Effector memory CD8-positive, alpha-beta T cell (primary cell): ENCODE results near the gene F8.
A peak's percentile ranks its signal among the peaks of the same experiment; 100 is the strongest.

Experiments used
- ATAC-seq: fragments of 150-1000 bp; cut with Tn5 transposase; replicated peaks from 2 replicates; pipeline ENCODE4 v1.10.0; 2021; ENCODE audit warnings: mild to moderate bottlenecking, moderate library complexity
- DNase-seq, 3 experiments: peaks; one replicate each; pipeline ENCODE4 v3.0.0; 2021
- H3K27ac Mint-ChIP-seq, 2 donors: one replicate each; pipeline ENCODE4 v1.8.0; 2022; ENCODE audit warnings: mild to moderate bottlenecking in 2 of 2, mixed read lengths in 2 of 2, moderate library complexity in 2 of 2
- H3K27me3 Mint-ChIP-seq, 2 donors: one replicate each; pipeline ENCODE4 v1.8.0; 2022; ENCODE audit warnings: mixed read lengths in 2 of 2
- H3K36me3 Mint-ChIP-seq: one replicate; pipeline ENCODE4 v1.8.0; 2022; ENCODE audit warnings: mild to moderate bottlenecking, moderate library complexity, mixed read lengths; ENCODE audit not compliant: insufficient read depth
- H3K4me1 Mint-ChIP-seq, 2 donors: one replicate each; pipeline ENCODE4 v1.8.0; 2022; ENCODE audit warnings: low read depth in 2 of 2, mixed read lengths in 2 of 2
- H3K4me3 Mint-ChIP-seq, 2 donors: one replicate each; pipeline ENCODE4 v1.8.0; 2022; ENCODE audit warnings: mild to moderate bottlenecking in 2 of 2, mixed read lengths in 2 of 2, moderate library complexity in 2 of 2
- H3K9me3 Mint-ChIP-seq, 2 donors: one replicate each; pipeline ENCODE4 v1.8.0; 2022; ENCODE audit warnings: mixed read lengths in 2 of 2

F8 gene

DNA sequence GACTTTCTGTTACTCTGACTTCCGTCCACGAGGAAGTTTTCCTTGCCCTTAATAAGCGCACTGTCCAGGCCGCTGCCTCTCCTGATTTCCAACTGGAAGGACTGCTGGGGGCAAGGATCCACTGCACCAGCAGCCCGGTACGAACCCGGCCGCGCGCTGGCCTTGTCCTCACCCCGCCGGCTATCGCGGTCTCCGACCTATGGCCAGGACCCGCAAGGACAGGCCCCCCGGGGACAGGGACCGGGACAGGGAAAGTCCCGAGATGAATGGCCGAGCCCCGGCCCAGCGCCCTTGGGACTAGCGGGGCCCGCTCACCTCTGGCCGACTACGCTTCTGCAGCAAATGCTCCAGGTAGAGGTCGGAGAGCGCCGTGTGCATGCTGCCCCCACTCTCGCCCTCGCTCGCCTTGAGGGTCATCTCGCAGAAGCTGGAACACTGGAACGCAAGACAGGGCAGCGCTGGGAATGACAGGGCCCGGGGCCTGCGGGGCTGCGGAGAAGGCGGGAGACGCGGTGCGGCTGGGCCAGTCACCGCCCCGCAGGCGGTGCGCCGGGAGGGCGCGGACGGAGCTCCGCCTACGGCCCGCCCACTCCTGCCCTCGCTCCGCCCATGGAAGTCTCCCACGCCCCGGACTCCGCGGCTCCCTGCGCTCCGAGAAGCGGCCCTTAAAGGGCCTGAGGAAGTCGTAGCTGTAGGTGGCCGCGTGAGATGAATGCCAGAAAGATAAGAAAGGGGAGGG lies 217.4 kb downstream of the F8 start, which contains the start of gene MPP1:
Gene MPP1 (minus strand): TSS at position 529 of the 739 bp plus-strand sequence. CDS start 112 bp downstream, at position 417.
- H3K4me1 Mint-ChIP-seq, result peaks cover 6 to 11% of the 10 kb centered on the region in 2 donors
- no peaks in the 10 kb centered on the region for H3K9me3 Mint-ChIP-seq
- H3K36me3 Mint-ChIP-seq, result peaks cover 3% of the 10 kb centered on the region
- H3K4me3 Mint-ChIP-seq, result peak within 1 kb of the TSS; percentile 82 to 84
- ATAC-seq, result peak; percentile 98
- H3K27me3 Mint-ChIP-seq, result no peaks in the 10 kb centered on the region
- peak within 1 kb of the TSS in 1 of 2 donors; percentile 81 for H3K27ac Mint-ChIP-seq
- peak; percentile 67 to 78 (median 78) for DNase-seq

DNA sequence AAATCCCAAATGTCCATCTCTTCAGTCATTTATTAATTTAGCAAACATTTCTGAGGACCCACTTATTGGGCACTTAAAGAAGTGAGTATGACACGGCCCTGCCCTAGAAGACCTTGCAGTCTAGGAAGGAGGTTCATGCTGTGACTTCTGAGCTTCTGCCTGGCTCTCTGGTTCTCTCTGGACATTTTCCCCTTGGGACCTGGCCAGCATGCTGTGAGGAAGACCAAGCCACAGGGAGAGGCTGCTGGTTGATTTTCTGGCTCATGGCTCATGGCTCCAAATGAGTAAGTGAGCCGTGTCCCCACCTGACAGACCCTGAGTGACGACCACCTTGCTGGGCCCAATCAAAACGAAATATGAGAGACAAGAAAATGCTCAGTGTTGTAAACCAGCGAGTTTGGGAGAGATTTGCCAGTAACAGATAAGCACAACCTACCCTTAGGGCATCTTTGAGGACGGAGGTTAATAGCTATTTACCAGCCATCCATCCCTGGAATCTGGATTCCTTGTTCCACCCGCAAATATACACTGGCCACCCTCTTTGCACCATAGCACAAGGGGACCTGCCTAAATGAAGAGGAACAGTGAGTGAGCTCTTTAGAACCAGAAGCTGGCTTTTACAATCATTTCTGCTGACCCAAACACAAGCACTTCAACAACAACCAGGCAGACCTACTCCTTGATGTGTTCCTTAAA lies 218.1 kb downstream of the F8 start:
- H3K4me3 Mint-ChIP-seq, result peak overlapping the region; percentile 82 to 84
- H3K27me3 Mint-ChIP-seq, result no peaks in the 10 kb centered on the region
- no peaks in the 10 kb centered on the region for H3K9me3 Mint-ChIP-seq
- peaks cover 6 to 11% of the 10 kb centered on the region in 2 donors for H3K4me1 Mint-ChIP-seq
- no peak for DNase-seq
- H3K27ac Mint-ChIP-seq, result no peak overlapping the region
- no peak for ATAC-seq
- H3K36me3 Mint-ChIP-seq, result peaks cover 3% of the 10 kb centered on the region

DNA sequence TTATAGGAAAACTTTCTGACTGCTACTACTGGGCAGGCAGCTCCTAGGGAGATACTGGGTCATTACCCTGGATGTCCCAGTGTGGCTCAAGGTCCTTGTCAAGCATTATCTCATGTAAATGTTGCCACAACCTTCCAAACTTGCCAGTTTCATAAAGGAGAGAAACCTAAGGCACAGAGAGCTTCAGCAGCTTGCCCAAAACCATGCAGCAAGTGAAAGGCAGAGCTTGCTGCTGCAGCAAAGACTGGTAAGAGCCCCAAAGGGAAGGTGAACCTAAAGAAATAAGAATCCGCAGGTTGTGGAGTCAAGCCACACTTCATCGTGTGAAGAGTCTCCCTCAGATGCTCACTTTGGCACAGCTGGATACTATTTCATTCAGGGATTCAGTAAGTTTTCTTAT lies 219.6 kb downstream of the F8 start:
- Mint-ChIP-seq H3K4me3 (no peak overlapping the region), H3K4me1 (peaks cover 6 to 14% of the 10 kb centered on the region in 2 donors), H3K9me3 (no peaks in the 10 kb centered on the region), H3K36me3 (peaks cover 3% of the 10 kb centered on the region), H3K27me3 (no peaks in the 10 kb centered on the region), H3K27ac (no peak overlapping the region)
- ATAC-seq (no peak), DNase-seq (no peak)

DNA sequence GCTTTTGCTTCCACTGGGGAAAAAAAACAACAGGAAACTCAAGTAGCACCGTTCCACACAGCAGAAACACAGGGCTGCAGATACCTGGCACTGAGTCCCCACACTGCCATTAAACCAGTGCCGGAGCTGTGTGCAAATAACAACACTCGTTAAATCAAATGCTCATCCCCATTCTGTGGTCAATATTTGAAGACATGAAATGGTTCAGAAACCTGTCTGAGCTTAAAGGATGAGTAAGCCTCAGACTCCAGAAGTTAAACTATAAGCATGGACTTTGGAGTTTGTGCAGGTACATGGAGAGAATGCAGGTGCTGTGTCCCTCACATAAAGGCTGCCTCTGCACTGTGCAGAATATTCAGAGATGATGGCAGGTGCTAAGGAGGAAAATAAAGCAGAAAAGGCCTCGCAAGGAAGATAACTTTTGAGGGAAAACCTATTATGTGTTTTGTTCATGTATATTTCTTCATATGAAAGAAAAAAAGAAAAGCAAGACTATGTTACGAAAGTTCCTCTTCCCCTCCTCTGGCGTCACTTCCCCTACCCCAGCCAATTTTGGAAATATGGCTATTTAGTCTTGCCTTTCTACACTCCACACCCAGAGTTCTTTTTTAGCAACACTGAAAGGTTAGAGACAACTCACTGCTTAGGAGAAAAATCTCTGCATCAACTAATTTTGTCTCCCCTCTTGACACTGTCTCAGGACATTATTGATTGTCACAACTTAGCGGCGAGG lies 221.9 kb downstream of the F8 start:
- Mint-ChIP-seq H3K27ac (no peak overlapping the region), H3K4me3 (no peak overlapping the region), H3K27me3 (no peaks in the 10 kb centered on the region), H3K4me1 (peaks cover 6 to 10% of the 10 kb centered on the region in 2 donors), H3K36me3 (peaks cover 6% of the 10 kb centered on the region), H3K9me3 (no peaks in the 10 kb centered on the region)
- no peak for ATAC-seq
- no peak for DNase-seq

DNA sequence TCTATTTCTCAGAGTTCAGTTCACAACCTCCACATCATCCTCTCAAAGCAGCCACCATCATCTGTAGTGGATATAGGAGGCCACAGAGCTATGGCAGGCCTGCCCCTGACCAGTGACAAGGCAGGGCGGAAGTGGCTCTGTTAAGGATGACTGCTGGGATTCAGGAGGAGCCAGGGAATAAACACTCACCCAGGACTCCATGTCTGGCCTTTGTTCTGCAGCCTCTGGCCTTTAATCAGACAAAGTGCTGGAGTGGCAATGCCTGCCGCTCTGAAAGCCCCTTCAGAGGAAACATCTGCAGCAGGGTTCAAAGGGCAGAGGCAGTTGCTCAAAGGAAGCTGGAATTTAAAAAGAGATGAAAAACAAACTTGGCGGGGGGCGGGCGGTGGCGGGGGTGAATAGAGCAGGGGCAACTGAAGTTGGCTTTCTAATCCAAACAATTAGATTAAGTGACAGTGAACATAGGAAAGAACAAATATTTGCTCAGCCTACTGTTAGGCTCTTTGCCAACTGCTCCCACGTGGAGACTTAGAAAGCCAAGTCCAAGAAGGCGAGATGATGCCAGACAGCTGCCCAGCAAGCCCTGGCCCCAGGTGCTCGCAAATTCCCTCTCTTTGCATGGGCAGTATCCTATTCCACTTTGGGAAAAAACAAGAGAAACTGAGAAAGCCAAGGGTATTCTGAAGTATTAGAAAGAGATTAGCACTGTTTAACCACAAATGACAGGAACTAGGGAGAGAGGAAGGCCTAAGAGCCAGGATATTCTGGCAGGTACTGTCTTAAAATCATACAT lies 222.8 kb downstream of the F8 start:
- peaks cover 6% of the 10 kb centered on the region for H3K36me3 Mint-ChIP-seq
- ATAC-seq (no peak), DNase-seq (no peak)
- H3K4me3 Mint-ChIP-seq, result no peak overlapping the region
- H3K9me3 Mint-ChIP-seq, result no peaks in the 10 kb centered on the region
- no peaks in the 10 kb centered on the region for H3K27me3 Mint-ChIP-seq
- H3K27ac Mint-ChIP-seq, result no peak overlapping the region
- peaks cover 3 to 7% of the 10 kb centered on the region in 2 donors for H3K4me1 Mint-ChIP-seq

DNA sequence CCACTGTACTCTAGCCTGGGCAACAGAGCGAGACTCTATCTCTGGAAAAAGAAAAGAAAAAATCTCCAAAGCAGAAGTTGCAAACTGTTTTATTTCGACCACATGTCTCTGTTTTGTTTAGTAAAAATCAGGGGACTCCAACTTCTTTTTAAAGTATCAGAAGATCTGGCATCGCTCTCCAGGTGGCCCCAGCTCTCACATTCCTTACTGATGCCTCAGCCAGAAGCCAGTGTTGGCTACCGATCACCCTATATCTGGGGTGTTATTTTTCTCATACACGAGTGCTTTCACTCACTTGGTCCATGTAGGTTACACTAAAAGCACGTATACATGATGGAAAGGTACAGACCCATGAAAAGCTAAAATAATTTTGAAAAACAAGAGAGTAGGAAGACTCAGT lies 225.5 kb downstream of the F8 start:
- no peak for DNase-seq
- H3K9me3 Mint-ChIP-seq, result no peaks in the 10 kb centered on the region
- no peak overlapping the region for H3K27ac Mint-ChIP-seq
- H3K4me3 Mint-ChIP-seq, result no peak overlapping the region
- ATAC-seq, result no peak
- no peaks in the 10 kb centered on the region for H3K27me3 Mint-ChIP-seq
- H3K4me1 Mint-ChIP-seq, result peaks cover 0 to 4% of the 10 kb centered on the region in 2 donors
- peaks cover 3% of the 10 kb centered on the region for H3K36me3 Mint-ChIP-seq

DNA sequence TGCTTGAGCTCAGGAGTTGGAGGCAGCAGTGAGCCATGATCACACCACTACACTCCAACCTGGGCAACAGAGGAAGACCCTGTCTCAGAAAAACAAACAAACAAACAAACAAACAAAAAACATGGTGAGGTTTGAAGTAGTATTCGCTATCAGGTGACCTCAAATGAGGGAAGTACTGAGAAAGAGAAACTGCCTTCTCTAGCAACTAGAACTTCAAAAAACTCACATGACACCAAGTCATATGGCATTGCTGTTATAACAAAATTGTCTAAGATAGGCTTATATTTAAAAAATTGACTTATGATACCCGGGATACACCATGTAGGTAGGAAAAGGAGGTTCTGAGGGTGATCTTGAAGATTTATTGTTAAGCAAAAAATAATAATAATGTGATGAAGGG lies 227.5 kb downstream of the F8 start:
- H3K27ac Mint-ChIP-seq, result no peak overlapping the region
- no peaks in the 10 kb centered on the region for H3K9me3 Mint-ChIP-seq
- H3K4me1 Mint-ChIP-seq, result peaks cover 0 to 4% of the 10 kb centered on the region in 2 donors
- no peak overlapping the region for H3K4me3 Mint-ChIP-seq
- H3K36me3 Mint-ChIP-seq, result peaks cover 3% of the 10 kb centered on the region
- DNase-seq, result no peak
- H3K27me3 Mint-ChIP-seq, result no peaks in the 10 kb centered on the region
- no peak for ATAC-seq

DNA sequence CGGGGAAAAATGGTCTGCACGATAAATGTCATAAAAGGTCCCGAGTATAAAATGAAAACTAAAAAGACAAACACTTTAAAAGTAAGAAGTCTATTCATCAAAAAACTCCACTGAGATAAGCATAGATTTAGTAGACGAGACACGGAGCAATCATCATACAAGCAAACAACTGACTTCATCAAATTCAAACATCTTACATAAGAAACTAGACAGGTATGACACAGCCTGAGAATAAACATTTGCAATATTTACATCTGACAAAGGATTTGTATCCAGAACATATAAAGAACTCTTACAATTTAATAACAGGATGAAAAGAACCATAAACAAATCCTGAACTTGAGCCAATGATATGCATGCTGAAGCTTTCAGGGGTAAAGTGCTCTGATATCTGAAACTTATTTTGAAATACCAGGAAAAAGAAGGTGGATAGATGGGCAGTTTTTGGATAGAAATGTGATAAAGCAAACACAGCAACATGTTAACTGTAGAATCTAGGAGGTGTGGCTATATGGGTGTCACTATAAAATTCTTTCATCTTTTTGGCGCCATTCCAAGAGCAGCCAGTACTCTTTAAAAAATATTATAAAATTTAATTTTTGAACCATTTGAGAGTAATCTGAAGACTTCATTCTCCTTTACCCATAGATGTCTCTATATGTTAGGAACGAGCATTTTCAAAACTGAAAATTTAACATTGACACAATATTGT lies 229.3 kb downstream of the F8 start:
- no peak overlapping the region for H3K27ac Mint-ChIP-seq
- H3K4me3 Mint-ChIP-seq, result no peak overlapping the region
- no peaks in the 10 kb centered on the region for H3K4me1 Mint-ChIP-seq
- H3K27me3 Mint-ChIP-seq, result no peaks in the 10 kb centered on the region
- DNase-seq (no peak), ATAC-seq (no peak)
- H3K9me3 Mint-ChIP-seq, result no peaks in the 10 kb centered on the region
- peaks cover 3% of the 10 kb centered on the region for H3K36me3 Mint-ChIP-seq

DNA sequence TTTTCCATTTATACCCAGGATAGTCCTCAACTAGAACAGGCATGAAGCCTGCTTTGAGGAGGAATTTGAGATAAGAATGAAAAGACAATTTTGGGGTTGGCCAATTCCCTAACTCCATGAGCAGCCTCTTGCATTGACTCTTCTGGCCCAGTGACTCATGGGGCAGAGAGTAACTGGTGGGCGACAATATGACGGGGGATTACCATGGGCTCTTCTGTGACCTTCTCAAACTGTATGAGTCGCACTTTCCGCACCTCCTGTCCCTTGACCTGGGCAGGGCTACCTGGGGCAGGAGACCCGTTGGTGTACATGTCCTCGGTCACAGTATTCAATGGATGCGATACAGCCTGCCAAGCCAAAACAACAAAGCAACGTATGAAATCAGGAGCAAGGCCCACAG lies 230.6 kb downstream of the F8 start:
- Mint-ChIP-seq H3K27me3 (no peaks in the 10 kb centered on the region), H3K4me1 (no peaks in the 10 kb centered on the region), H3K27ac (no peak overlapping the region), H3K4me3 (no peak overlapping the region), H3K9me3 (no peaks in the 10 kb centered on the region), H3K36me3 (peaks cover 3% of the 10 kb centered on the region)
- ATAC-seq (no peak), DNase-seq (no peak)

DNA sequence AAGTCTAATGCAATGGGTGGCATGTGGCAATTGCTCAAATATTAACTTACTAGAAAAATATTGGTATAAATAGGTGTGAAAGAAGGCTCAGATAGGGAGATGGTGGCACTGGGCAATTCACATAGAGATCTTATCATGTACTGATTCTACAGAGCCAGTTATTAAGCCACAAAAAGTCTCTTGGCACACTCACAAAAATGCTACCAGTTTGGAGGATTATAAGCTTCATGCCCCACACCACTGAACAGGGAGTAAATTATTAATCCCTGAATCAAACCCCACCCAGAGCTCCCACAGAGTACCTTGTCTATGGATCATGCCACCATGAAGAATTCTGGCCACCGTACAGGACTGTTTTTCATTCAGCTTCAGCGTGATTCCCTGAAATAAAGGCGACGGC lies 231.1 kb downstream of the F8 start:
- ATAC-seq, result no peak
- H3K27ac Mint-ChIP-seq, result no peak overlapping the region

More for the DNA sequence above, 231.1 kb downstream of the F8 start:
- no peak for DNase-seq
- Mint-ChIP-seq H3K9me3 (no peaks in the 10 kb centered on the region), H3K27me3 (no peaks in the 10 kb centered on the region), H3K4me3 (no peak overlapping the region), H3K36me3 (peaks cover 3% of the 10 kb centered on the region), H3K4me1 (no peaks in the 10 kb centered on the region)
